Smooth muscle cell of trachea (primary cell): ENCODE data around the gene BARD1. TPM values are rescaled to one million over a fixed set of nuclear protein-coding genes. Genes with fewer than 3 reads are reported as not detected.

ENCODE experiments used
- total RNA-seq: library from RNA; depleted of rRNA; stranded (reverse); fragments of >200 nt; gene quantifications from 2 replicates; pipeline ENCODE4 v1.2.1, GENCODE V29; 2014

Gene BARD1
- 14.9 and 37.8 TPM in 2 replicates for total RNA-seq

GRCh38 chr2:214808981-214809750 lies at the start of gene BARD1:
TSS of gene BARD1 (minus strand) at chr2:214809683. CDS start at chr2:214809569, 114 bp downstream.

